Middle frontal gyrus (tissue), 1 donor: ENCODE results near the gene TGFBR3.

ENCODE experiments used
- DNase-seq: peaks from one replicate; pipeline ENCODE4 v3.0.0-alpha.2; 2015; ENCODE audit warnings: low spot score; ENCODE audit errors: extremely low spot score

TGFBR3 gene

DNA sequence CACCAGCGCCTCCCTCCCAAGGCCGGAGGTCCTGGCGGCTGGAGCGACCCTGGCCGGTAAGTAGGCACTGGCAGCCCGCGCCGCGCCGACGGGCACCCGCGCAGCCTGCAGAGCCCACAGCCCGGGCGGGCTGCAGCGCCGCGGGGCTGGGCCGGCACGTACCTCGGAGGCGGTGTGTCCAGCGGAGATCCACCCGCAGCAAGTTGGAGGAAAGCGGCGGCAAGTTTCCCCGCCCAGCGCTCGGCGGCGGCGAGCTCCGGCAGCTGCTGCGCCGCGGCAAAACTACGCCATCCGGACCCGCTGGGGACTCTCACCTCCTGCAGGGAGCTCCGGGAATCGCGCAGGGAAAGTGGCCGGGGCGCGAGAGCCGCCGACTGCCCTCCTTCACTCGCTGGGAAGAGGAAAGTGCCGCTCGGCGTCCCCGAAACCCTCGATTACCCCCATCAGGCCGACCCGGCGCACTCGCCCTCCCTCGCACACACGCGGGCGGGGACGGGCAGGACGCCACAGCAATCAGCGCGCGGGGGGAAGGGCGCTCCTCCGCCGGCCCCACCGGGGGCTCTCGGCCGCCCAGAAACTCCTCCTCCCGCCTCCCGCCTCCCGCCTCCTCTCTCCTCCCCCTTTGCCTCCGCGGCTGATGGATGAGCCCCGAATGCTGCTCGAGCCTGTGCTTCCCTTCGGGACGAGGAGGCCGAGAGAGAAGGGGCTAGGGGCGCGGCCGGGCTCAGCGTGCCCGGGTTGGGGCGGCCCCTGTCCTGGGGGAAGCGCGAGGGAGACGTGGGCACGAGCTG, at the start of gene TGFBR3:
Gene TGFBR3, minus strand, starts transcription at position 436 of the 791 bp plus-strand sequence. CDS start 24,620 bp downstream, outside the sequence.
- DNase-seq, result peak; percentile 73

DNA sequence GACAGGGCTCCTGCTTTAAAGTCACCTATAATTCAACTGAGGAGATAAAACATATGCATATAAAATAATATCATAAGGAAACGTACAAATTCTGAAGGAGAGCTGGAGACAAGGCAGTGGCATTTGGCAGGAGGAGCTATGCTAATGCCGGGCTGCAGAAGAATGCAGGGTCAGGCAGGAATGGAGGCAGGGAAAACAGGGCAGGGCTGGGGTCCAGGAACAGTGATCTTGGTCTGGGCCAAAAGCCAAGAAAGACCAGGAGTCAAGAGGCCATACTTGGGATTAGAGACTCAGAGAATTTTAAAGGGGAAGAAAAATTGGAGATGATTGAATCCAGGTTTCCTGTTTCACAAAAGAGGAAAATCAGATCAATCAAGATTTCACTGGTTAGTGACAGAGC, 43.3 kb upstream of the TGFBR3 start:
- DNase-seq, result no peak

DNA sequence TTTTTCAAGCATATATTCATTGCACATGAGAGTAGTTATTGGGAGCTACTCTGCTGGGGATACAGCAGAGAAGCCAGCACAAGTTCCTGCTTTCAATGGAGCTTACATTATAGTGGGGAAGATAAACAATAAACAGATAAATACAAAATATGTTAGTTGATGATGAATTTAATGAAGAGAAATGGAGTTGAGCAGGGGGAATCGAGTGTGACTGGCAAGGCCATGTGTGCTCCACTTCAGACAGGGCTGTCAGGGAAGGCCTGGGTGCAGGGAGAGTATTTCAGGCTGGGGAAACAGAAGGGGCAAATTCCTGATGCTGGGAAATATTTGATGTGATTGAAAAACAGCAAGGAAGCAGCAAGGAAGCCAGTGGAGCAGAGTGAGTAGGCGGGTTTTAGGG, 42.1 kb upstream of the TGFBR3 start:
- no peak for DNase-seq

DNA sequence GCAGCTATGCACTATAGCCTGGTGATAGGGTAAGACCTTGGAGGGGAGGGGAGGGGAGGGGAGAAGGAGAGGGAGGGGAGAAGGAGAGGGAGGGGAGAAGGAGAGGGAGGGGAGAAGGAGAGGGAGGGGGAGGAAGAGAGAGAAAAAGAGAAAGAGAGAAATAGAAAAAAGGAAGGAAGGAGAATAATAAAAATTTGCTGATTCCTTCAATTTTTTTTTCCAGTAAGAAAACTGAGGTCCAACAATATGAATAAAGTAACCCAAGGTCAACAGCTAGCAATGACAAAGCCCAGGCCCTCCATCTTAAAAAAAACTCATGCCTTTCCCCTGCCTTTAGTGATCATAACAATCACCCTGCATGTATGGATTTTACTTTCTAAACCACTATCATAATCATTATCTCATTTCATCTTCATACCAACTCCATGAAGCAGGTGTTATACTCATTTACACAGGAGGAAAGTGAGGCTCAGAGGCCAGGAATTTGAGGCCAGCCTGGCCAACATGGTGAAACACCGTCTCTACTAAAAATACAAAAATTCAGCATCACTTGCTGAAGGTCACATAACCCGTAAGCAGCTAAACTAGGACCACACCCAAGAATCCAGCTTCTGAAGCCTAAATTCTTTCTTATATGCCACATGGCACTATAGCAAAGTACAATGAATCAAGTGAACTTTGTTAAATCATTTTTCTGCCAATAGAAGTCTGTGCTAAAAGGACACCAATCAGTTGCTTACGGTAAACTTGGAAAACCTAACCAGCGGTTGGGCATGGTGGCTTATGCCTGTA, 39.9 kb upstream of the TGFBR3 start:
- no peak for DNase-seq

DNA sequence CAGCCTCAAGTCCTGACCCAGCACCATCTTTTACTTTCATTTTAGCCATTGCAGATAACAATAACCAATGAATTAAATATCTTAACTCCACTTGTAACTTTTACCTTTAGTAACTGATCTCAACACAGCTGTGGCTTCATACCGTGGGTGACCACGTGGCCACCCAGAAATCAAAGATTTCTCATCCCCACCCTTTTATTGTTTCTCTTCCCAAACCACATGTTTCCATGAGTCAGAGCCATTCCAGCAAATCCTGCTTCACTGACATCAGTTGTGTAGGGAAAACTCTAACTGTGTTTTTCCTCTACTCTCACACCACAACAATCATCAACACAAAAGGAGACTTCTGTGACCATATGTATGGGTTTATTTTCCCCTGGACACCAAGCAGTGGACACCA, 38.2 kb upstream of the TGFBR3 start:
- no peak for DNase-seq

DNA sequence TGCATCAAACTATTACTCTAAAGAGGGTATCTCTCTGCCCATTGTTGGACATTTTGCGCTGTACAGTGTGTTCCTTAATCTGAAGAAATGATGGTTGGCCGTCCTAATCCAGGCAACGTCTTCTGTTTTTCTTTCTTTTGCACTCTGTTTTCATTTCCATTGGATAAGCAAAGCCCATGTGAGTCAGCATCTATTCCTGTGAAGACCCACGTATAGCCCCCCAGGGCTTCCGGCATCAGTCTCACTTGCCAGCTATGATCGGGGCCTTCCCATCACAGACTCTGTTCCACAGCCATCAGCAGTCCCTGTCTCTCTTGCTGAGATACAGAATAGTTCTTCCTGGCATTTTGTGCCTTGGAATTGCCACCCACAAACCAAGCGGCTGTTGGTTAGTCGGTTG, 34.0 kb upstream of the TGFBR3 start:
- DNase-seq, result no peak

DNA sequence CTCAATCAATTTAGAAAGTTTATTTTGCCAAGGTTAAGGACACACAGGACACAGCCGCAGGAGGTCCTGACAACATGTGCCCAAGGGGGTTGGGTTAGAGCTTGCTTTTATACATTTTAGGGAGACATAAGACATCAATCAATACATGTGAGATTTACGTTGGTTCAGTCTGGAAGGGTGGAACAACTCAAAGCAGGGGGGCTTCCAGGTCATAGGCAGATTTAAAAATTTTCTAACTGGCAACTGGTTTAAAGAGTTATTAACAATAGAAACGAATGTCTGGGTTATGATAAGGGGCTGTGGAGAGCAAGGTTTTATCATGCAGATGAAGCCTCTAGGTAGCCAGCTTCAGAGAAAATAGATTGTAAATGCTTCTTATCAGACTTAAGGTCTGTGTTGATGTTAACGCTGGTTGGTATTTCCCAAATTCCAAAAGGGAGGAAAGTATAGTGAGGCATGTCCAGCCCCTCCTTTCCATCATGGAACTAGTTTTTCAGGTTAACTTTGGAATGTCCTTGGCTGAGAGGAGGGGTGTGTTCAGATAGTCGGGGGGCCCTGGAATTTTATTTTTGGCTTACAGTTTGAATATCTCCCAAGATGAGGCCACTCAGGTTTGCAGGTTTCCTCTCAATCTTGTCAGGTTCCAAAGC, 31.0 kb upstream of the TGFBR3 start:
- DNase-seq, result no peak

DNA sequence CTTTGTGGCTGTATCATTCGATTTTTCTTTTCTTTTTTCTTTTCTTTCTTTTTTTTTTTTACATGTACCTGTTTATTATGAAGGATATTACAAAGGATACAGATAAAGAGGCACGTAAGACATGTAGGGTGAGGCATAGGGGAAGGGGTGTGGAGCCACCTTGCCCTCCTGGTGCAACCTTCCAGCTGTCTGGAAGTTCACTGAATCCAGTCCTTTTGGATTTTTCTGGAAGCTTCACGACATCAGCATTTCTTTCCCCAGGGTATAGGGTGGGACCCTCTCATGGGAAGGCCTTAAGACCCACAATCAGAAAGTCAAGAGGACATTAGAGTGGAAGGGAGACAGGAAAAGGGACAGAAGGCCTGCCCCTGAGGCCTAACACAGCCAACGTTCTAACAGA, 30.1 kb upstream of the TGFBR3 start:
- no peak for DNase-seq

DNA sequence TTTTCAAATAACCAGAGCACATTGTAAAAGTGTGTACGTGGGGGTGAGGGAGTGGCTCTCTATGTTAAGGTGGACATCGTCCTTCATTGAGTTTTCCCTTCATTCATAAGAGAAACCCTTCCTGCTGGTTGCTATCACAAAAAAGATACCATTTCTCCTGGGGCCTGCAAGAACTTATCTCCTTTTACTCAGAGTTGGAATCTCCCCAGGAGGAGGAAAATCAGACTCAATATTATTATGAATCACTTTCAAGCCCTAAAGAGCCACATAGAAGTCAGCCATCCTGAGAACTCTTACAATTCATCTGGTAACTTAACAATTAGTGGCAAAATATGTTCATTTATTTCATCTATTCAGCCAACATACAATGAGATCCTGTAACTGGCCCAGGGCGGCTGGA, 27.1 kb upstream of the TGFBR3 start:
- no peak for DNase-seq

DNA sequence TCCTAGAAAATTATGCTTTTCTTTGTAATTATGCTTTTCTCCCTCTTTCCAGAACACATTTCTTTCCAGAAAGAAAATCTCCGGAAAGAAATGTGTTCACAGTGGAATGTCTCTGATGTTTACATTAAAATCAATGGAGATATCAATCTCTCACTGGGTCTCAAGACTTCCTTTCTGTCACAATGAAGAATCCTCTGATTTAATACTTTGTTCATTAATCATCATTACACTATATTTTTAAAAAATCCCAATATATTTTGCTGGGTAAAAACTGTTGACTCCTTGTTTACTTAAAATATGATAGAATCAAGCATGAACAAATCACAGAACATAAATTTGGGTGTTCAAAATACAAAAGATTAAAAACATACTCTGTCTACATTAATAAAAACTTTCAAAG, 26.3 kb upstream of the TGFBR3 start:
- DNase-seq, result no peak

DNA sequence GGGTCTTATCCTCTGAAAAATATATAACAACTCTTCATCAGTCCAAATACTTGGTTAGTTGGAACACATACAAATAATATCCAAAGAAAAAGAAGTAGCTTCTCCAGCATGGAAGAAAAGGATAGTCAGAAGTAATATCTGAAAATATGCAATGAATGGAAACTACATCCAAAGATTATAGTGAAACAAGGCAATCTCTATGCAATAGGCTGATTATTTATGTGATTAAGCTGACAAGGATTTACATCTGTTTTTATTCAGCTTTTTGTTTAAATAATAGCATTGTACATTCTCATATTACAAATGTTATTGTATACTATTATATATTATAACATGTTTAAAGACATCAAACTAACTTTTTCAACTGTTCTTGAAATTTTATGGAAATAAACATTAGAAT, 15.3 kb upstream of the TGFBR3 start:
- DNase-seq, result no peak

DNA sequence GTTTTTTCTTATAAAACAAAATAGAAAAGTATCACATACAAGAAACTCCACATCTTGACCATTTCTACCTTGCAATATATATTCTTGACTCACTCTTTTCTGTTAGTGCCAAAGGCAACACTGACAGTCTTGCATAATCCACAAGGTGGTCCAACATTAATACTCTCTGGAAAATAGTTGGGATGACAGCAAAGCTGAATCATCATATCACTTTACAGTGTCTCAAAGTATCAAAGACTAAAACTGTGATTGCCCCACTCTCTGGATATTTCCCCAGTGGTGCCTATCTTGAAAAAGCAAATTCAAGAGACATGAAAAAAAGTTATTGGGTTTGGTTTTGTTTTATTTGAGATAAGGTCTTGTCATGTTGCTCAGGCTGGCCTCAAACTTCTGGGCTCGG, 14.6 kb upstream of the TGFBR3 start:
- no peak for DNase-seq

DNA sequence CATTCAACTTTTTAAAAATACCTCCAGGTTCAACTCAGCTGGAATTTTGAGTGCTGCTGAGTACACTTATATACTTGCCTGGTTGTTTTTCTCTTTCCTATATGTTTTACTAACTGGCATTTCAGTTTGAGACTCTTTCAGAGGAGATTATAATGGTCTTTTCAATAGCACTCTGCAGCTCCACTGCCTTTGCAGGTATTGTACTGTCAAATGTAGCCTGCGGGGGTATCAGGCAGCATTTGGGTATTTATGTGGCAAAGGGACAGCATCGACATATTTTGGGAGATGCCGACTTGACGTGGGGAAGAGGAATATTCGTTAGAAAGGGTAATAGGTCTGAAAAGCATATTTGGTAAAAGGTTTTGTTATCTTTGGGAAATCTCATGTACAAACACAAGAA, 11.1 kb upstream of the TGFBR3 start:
- DNase-seq, result no peak

DNA sequence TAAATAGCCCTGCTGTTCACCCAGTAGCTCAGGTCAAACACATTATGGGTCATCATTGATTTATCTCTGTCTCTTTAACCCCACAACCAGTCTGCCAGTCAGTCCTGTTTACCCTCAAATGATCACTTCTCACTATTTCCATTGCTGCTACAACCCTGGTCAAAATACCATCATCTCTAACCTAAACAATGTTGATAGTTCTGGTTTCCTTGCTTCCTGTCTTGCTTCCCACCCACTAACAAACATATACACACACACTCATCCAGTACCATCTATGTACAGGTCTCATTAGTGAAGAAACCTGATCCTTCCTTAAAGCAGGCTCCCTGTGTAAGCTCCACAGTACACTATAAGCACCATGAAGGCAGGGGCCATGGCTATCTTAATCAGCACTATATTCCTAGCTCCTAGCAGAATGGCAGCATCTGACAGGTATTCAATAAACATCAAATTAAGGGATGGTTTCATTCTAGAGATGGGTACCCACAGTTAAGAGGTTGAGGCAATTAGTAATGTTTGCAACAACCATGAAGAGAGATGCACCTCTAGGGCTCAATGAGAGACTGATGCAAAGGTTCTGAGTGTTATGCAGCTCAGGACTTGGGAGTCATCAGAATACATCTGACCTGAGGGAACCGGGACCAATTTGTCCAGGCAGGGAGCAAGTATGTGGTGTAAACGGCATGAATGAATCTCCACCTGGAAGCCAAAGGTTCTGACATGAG, 10.0 kb upstream of the TGFBR3 start:
- no peak for DNase-seq

DNA sequence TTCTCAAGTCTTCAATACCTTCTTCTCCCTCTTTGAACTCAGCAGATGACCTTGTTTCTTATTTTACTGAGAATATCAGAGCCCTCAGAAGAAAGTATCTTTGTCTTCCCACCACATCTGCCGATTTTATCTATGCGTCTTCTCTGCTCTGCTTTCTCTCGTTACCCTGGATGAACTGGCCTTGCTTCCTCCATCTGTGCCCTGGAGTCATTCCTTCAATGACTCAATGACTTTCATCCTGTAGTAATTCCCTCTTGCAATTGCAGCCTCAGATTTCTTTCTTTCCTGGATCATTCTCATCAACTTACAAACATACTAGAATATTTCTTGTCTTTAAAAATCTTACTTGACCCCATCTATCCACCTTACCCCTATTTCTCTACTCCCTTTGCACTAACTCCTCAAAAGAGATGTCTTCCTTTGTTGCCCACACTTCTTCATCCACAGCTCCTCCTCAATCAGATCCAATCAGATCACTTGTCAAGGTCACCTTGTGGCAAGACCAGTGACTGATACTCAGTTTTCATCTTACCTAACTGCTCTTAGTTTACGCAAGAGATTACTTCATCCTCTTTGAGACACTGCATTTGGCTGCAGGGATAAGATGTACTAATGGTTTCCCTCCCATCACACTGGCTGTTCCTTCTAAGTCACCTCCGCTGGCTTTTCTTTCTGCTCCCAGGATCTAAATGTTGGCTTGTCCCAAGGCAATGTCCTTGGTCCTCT, 8.2 kb upstream of the TGFBR3 start:
- no peak for DNase-seq

DNA sequence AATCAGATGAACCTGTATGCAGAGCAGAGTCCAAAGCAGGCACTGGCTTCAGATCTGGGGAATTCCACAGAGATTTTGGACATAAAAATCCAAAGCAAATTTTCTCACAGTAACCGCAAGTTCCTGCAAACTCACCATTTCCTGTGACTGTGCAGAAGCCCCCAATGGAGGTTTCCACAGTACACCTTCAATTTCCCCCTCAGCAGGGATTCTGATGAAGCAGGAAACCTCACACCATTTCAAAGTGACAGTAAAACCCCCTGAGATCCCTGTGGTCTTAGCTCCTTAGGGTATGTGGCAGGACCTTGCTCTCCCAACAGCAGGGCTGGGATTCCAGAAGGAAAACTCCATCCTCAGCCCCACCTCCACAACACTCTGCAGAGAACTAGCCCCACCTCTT, 6.0 kb upstream of the TGFBR3 start:
- DNase-seq, result no peak

DNA sequence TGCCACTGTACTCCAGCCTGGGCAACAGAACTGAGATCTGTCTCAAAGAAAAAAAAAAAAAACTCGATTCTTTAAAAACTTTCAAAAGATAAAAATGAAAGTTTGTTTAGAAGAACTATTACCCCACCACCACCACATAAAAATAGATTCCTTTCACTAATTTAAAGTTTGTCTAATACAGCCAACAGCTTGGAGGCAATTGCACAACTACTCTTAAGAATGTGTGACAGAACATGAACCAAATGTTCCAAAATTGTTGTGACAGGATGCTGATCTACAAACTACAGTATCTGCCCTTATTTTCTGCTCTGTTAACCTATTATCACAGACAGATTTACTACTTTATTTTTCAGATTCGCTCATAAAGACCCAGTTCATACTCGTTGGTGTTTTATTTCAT, 5.5 kb upstream of the TGFBR3 start:
- no peak for DNase-seq

DNA sequence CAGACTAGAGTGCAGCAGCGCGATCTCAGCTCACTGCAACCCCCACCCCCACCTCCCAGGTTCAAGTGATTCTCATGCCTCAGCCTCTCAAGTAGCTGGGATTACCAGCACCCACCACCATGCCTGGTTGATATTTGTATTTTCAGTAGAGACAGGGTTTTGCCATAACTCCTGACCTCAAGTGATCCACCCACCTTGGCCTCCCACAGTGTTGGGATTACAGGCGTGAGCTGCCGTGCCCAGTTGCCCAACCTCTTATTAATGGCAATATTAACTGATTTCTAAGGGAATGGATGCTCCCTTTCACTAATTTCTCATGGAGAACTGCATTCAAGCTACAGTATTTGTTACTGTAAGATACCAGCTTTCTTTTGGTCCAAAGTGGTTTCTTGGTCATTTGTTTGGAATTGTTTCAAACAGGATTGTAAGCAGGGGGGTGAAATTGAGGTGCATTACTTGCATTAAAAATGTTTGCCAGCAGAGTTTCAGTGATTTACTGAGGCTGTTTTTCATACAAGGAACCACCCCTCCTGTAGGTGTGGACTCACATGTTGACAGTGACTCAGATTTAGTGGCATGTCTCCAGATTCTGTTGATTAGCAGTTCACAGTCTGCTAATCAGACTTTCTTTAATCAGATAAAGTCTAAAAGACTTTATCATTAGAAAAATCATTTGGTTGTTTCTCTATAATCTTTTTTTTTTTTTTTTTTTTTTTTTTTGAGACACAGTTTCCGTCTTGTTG, 3.9 kb upstream of the TGFBR3 start:
- DNase-seq, result no peak

DNA sequence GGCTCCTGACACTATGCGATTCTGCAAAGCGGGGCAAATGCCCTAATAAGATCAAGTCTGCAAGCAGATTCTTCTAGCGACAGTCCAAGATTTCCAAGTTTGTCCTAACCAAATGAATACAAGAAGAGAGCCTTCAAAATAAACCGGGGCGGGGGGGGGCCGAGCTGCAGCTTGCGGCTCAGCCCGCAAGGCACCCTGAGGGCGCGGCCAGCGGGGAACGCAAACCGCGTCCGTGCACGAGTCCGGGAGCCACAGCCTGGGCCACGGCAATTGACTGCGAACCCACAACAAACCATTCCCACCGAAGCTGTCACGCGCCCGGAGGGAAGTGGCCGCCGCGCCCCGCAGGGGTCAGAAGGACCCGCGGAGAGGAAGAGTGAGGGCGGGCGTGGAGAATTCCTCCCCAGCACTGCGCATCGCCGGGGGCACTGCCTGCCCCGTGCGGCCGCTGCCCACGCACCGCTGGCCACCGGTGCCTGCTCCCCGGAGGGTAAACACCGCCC, 687 bp downstream of the TGFBR3 start:
- no peak for DNase-seq
